ENCODE measurements around the gene PLS1.
"Not testable (repeated sequence)": the region's sequence is repeated elsewhere in the genome, so short reads cannot be mapped to it uniquely, and the experiment has no call there.

PLS1 gene

GRCh38 chr3:142586803-142587406, 9.3 kb upstream of the PLS1 start:
- TF ChIP-seq CTCF (IDR thresholded peaks at IDR 0.05; ENCODE audit: poor library complexity, severe bottlenecking): peak; percentile 91
- no peak for DNase-seq (ENCODE audit: low spot score)
- Histone ChIP-seq H3K36me3 (ENCODE audit: low read depth) (no peaks in the 10 kb centered on the region), H3K4me1 (ENCODE audit: insufficient read depth, poor library complexity, severe bottlenecking) (peaks cover 3% of the 10 kb centered on the region), H3K9me3 (ENCODE audit: severe bottlenecking) (no peaks in the 10 kb centered on the region), H3K27ac (ENCODE audit: poor library complexity, severe bottlenecking) (no peak overlapping the region), H3K27me3 (ENCODE audit: insufficient read depth, poor library complexity, severe bottlenecking) (no peaks in the 10 kb centered on the region), H3K4me3 (ENCODE audit: severe bottlenecking) (no peak overlapping the region)
- ATAC-seq (ENCODE audit: low read depth): peak; percentile 90

- DNase-seq (ENCODE audit: low spot score) (no peak), ATAC-seq (ENCODE audit: low read depth) (no peak)
- H3K36me3 ChIP-seq (ENCODE audit: low read depth): no peaks in the 10 kb centered on the region
- H3K27me3 ChIP-seq (ENCODE audit: insufficient read depth, poor library complexity, severe bottlenecking): no peaks in the 10 kb centered on the region
- H3K9me3 ChIP-seq (ENCODE audit: severe bottlenecking): no peaks in the 10 kb centered on the region
- no peak overlapping the region for H3K4me3 ChIP-seq (ENCODE audit: severe bottlenecking)
- H3K27ac ChIP-seq (ENCODE audit: poor library complexity, severe bottlenecking): no peak overlapping the region
- peaks cover 3% of the 10 kb centered on the region for H3K4me1 ChIP-seq (ENCODE audit: insufficient read depth, poor library complexity, severe bottlenecking)
- no peak for TF ChIP-seq CTCF (IDR thresholded peaks at IDR 0.05; ENCODE audit: poor library complexity, severe bottlenecking)
Measured at GRCh38 chr3:142588703-142589102, 7.5 kb upstream of the PLS1 start.

- ATAC-seq (ENCODE audit: low read depth); H3K9me3 ChIP-seq (ENCODE audit: severe bottlenecking); H3K27ac ChIP-seq (ENCODE audit: poor library complexity, severe bottlenecking); H3K4me1 ChIP-seq (ENCODE audit: insufficient read depth, poor library complexity, severe bottlenecking); H3K27me3 ChIP-seq (ENCODE audit: insufficient read depth, poor library complexity, severe bottlenecking); H3K36me3 ChIP-seq (ENCODE audit: low read depth); DNase-seq (ENCODE audit: low spot score); H3K4me3 ChIP-seq (ENCODE audit: severe bottlenecking): not testable (repeated sequence)
Measured at GRCh38 chr3:142592268-142592667, 3.9 kb upstream of the PLS1 start.

- no peaks in the 10 kb centered on the region for H3K9me3 ChIP-seq (ENCODE audit: severe bottlenecking)
- no peak for ATAC-seq (ENCODE audit: low read depth)
- TF ChIP-seq CTCF (IDR thresholded peaks at IDR 0.05; ENCODE audit: poor library complexity, severe bottlenecking): no peak
- H3K27ac ChIP-seq (ENCODE audit: poor library complexity, severe bottlenecking): peak overlapping the region; percentile 61
- no peaks in the 10 kb centered on the region for H3K27me3 ChIP-seq (ENCODE audit: insufficient read depth, poor library complexity, severe bottlenecking)
- H3K4me1 ChIP-seq (ENCODE audit: insufficient read depth, poor library complexity, severe bottlenecking): peaks cover 13% of the 10 kb centered on the region
- DNase-seq (ENCODE audit: low spot score): no peak
- peak overlapping the region; percentile 47 for H3K4me3 ChIP-seq (ENCODE audit: severe bottlenecking)
- no peaks in the 10 kb centered on the region for H3K36me3 ChIP-seq (ENCODE audit: low read depth)
Measured at GRCh38 chr3:142595141-142595540, 1.1 kb upstream of the PLS1 start.

- peak overlapping the region; percentile 61 for H3K27ac ChIP-seq (ENCODE audit: poor library complexity, severe bottlenecking)
- ATAC-seq (ENCODE audit: low read depth) (peak; percentile 64), DNase-seq (ENCODE audit: low spot score) (no peak)
- H3K27me3 ChIP-seq (ENCODE audit: insufficient read depth, poor library complexity, severe bottlenecking): no peaks in the 10 kb centered on the region
- no peaks in the 10 kb centered on the region for H3K36me3 ChIP-seq (ENCODE audit: low read depth)
- no peaks in the 10 kb centered on the region for H3K9me3 ChIP-seq (ENCODE audit: severe bottlenecking)
- H3K4me3 ChIP-seq (ENCODE audit: severe bottlenecking): peak overlapping the region; percentile 47
- H3K4me1 ChIP-seq (ENCODE audit: insufficient read depth, poor library complexity, severe bottlenecking): peaks cover 13% of the 10 kb centered on the region
- no peak for TF ChIP-seq CTCF (IDR thresholded peaks at IDR 0.05; ENCODE audit: poor library complexity, severe bottlenecking)
Measured at GRCh38 chr3:142595581-142595950, 627 bp upstream of the PLS1 start.

Measured in RWPE2 (cell line).